GM12872 (cell line): ENCODE measurements around the gene PARVB.

Experiments used
- CTCF ChIP-seq: IDR thresholded peaks from 3 replicates; pipeline ENCODE4 v1.5.1; 2011; ENCODE audit warnings: low read depth, mild to moderate bottlenecking, low read length, moderate library complexity; ENCODE audit not compliant: insufficient read depth

The PARVB gene

GRCh38 chr22:43999378-43999777 lies 24.7 kb upstream of the PARVB start:
- no peak for TF ChIP-seq CTCF

GRCh38 chr22:44000123-44000522 lies 24.0 kb upstream of the PARVB start:
- no peak for TF ChIP-seq CTCF

GRCh38 chr22:44001521-44001920 lies 22.6 kb upstream of the PARVB start:
- no peak for TF ChIP-seq CTCF

GRCh38 chr22:44002324-44002723 lies 21.8 kb upstream of the PARVB start:
- no peak for TF ChIP-seq CTCF

GRCh38 chr22:44002997-44003396 lies 21.1 kb upstream of the PARVB start:
- no peak for TF ChIP-seq CTCF

GRCh38 chr22:44003405-44004103 lies 20.5 kb upstream of the PARVB start:
- no peak for TF ChIP-seq CTCF

- TF ChIP-seq CTCF, result no peak
Measured at GRCh38 chr22:44004104-44004460, 20.0 kb upstream of the PARVB start.
